ENCODE data around the gene HOXD8. TPM values are rescaled to one million over a fixed set of nuclear protein-coding genes. Genes with fewer than 3 reads are reported as not detected.

HOXD8 gene
- total and polyA plus RNA-seq, 10 of the 15 experiments (the other 5 are each of a cell fraction or from before 2014, with no cell fraction given), result not detected

DNA sequence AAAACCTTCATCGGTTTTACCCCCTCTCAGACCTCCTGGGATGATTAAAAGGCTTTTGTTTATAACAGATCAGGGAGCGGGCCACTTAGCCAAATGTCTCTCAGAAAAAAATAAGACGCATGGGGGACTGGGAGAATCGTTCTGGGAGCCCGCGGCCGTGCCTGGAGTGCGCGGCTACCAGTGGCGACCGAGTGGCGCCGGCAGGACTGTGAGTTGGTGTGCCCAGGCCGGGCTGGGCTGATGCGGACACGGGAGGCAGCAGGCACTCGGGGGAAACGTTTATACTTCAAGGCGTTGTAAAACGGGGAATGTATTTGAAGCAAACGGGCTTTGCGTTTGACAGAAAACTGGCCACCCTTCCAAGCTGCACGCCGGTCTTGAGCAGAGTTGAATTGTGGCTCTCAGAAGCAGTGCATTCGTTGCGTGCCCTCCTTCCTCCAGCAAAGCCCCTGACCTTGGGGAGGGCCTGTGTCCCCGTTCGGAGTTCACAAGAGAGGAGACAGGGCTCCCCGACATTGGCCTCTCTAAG lies 17.6 kb upstream of the HOXD8 start:
- DNase-seq (ENCODE audit: low read depth, low spot score), result no peak
- Histone ChIP-seq H3K9ac (ENCODE audit: control insufficient read depth, insufficient read depth, low read length) (no peak overlapping the region), H3K79me2 (ENCODE audit: control insufficient read depth, insufficient read depth, low read length) (no peaks in the 10 kb centered on the region), H2AFZ (ENCODE audit: control insufficient read depth, low read depth, low read length) (no peak overlapping the region), H4K20me1 (ENCODE audit: control insufficient read depth, insufficient read depth) (no peaks in the 10 kb centered on the region), H3K27ac (ENCODE audit: control insufficient read depth, insufficient read depth) (no peak overlapping the region), H3K27me3 (replicated peaks in 1 of 2; ENCODE audit: control insufficient read depth in 2 of 2, insufficient read depth in 2 of 2, low read length in 1 of 2) (peaks cover 12 to 35% of the 10 kb centered on the region in 2 experiments), H3K4me3 (no peak overlapping the region), H3K36me3 (ENCODE audit: control insufficient read depth in 2 of 2, insufficient read depth in 2 of 2, low read length in 1 of 2) (no peaks in the 10 kb centered on the region), H3K4me1 (ENCODE audit: control insufficient read depth, insufficient read depth, low read length) (no peaks in the 10 kb centered on the region), H3K9me3 (replicated peaks; ENCODE audit: control insufficient read depth, insufficient read depth, low read length) (peaks cover 3% of the 10 kb centered on the region; the same call in 1 of the 3 replicates), H3K4me2 (ENCODE audit: control insufficient read depth, insufficient read depth) (no peak overlapping the region)
- ATAC-seq, result no peak
- TF ChIP-seq, protein P1, sequence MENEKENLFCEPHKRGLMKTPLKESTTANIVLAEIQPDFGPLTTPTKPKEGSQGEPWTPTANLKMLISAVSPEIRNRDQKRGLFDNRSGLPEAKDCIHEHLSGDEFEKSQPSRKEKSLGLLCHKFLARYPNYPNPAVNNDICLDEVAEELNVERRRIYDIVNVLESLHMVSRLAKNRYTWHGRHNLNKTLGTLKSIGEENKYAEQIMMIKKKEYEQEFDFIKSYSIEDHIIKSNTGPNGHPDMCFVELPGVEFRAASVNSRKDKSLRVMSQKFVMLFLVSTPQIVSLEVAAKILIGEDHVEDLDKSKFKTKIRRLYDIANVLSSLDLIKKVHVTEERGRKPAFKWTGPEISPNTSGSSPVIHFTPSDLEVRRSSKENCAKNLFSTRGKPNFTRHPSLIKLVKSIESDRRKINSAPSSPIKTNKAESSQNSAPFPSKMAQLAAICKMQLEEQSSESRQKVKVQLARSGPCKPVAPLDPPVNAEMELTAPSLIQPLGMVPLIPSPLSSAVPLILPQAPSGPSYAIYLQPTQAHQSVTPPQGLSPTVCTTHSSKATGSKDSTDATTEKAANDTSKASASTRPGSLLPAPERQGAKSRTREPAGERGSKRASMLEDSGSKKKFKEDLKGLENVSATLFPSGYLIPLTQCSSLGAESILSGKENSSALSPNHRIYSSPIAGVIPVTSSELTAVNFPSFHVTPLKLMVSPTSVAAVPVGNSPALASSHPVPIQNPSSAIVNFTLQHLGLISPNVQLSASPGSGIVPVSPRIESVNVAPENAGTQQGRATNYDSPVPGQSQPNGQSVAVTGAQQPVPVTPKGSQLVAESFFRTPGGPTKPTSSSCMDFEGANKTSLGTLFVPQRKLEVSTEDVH (IDR thresholded peaks at IDR 0.05; ENCODE audit: low read depth, partially characterized antibody), result no peak
- TF ChIP-seq SREBF2 (IDR thresholded peaks at IDR 0.05; ENCODE audit: low read length) (no peak), RFX5 (IDR thresholded peaks at IDR 0.05; ENCODE audit: low read depth, low read length) (no peak), SPI1 (IDR thresholded peaks at IDR 0.05; ENCODE audit: borderline replicate concordance, insufficient read depth, low read depth, low read length) (no peak), PAX5 (IDR thresholded peaks at IDR 0.05; ENCODE audit: borderline replicate concordance, low read depth, low read length) (no peak), SIN3A (IDR thresholded peaks at IDR 0.05; ENCODE audit: low read depth, low read length) (no peak), LARP7 (IDR thresholded peaks at IDR 0.05) (no peak)
- TF ChIP-seq, protein P2, sequence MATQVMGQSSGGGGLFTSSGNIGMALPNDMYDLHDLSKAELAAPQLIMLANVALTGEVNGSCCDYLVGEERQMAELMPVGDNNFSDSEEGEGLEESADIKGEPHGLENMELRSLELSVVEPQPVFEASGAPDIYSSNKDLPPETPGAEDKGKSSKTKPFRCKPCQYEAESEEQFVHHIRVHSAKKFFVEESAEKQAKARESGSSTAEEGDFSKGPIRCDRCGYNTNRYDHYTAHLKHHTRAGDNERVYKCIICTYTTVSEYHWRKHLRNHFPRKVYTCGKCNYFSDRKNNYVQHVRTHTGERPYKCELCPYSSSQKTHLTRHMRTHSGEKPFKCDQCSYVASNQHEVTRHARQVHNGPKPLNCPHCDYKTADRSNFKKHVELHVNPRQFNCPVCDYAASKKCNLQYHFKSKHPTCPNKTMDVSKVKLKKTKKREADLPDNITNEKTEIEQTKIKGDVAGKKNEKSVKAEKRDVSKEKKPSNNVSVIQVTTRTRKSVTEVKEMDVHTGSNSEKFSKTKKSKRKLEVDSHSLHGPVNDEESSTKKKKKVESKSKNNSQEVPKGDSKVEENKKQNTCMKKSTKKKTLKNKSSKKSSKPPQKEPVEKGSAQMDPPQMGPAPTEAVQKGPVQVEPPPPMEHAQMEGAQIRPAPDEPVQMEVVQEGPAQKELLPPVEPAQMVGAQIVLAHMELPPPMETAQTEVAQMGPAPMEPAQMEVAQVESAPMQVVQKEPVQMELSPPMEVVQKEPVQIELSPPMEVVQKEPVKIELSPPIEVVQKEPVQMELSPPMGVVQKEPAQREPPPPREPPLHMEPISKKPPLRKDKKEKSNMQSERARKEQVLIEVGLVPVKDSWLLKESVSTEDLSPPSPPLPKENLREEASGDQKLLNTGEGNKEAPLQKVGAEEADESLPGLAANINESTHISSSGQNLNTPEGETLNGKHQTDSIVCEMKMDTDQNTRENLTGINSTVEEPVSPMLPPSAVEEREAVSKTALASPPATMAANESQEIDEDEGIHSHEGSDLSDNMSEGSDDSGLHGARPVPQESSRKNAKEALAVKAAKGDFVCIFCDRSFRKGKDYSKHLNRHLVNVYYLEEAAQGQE (IDR thresholded peaks at IDR 0.05; ENCODE audit: low read depth, low read length), result no peak
- FAIRE-seq, result no peak
- ChIA-PET RAD21 (ENCODE audit: unreplicated experiment) (no interaction called here), POLR2A (no interaction called here), CTCF (interaction anchor here (0.9 to 2.5 kb wide), 9 partner anchors 14 to 1054 kb away, joined by 3 to 12 read pairs (median 6); no protein-coding TSS in a partner anchor), SMC1A (ENCODE audit: uncharacterized antibody, unreplicated experiment) (interaction anchor here (1.0 kb wide), 1 partner anchor 540 kb away, joined by 3 read pairs; no protein-coding TSS in a partner anchor)
- WGBS (ENCODE audit: insufficient coverage, insufficient replicate concordance, low lambda C conversion rate, missing lambda C conversion rate), result 44% methylated on average over 26 of the region's 29 CpGs
- no TSS peak for BruUV-seq (replicated peaks)
- in situ Hi-C loops (cut with MboI) (no loop called here), intact Hi-C loops (cut with micrococcal nuclease; ENCODE audit: unreplicated experiment) (no loop called here)
